GM21529 (cell line): ENCODE measurements around the gene STS.
"Not testable (repeated sequence)": the region's sequence is repeated elsewhere in the genome, so short reads cannot be mapped to it uniquely, and the experiment has no call there.

Experiments used
- ATAC-seq: cut with Tn5 transposase; IDR thresholded peaks from one replicate; pipeline ENCODE4 v1.9.1; 2021; ENCODE audit not compliant: unreplicated experiment

The STS gene

GRCh38 chrX:7178859-7179258, 31.3 kb downstream of the STS start:
- not testable (repeated sequence) for ATAC-seq

DNA sequence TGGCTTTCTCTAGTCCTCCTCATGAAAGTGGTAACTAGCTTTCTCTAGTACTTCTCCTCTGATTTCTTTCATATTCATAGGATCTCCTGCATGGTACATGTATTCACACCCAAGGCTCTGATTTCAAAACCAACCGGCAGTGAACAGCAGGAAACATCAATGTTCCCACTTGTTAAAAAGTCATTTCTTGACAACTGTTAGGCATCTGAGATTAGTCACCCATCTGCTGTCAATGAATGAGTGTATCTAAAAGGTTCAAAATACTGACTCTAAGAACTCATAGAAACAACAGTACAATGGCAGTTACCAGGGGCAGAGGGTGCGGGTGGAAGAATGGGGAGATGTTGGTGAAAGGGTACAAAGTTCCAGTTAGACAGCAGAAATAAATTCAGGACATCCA, 31.9 kb downstream of the STS start:
- no peak for ATAC-seq

DNA sequence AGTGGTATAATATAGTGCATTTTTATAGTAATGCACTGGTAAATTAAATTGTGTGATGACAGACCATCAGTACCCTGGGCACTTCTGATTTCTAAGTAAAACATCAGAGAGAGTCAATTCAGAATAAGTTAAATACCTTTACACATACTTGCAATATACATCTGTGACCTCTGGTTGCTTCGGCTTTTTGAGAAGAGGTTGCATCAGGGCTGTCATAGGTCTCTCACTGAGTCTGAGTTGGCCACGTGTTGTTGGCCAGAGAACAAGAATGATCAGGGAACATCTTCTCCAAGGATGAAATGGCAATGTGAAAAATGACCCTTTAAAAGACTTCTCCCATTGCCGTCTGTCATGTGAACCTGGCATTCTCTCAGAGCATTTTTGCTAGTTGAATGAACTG, 37.3 kb downstream of the STS start:
- no peak for ATAC-seq

GRCh38 chrX:7188672-7189071, 41.2 kb downstream of the STS start:
- no peak for ATAC-seq

DNA sequence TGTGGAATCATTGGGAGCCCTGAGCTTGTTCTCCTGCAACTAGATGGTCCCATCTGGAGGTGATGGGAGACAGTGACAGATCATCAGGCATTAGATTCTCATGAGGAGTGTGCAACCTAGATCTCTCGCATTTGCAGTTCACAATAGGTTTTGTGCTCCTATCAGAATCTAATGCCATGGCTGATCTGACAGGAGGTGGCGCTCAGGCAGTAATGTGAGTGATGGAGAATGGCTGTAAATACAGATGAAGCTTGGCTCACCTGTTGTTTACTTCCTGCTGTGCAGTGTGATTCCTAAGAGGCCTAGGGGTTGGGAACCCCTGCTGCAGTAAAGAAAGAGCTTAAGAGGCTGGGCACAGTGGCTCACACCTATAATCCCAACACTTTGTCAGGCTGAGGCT, 42.6 kb downstream of the STS start:
- ATAC-seq: no peak

DNA sequence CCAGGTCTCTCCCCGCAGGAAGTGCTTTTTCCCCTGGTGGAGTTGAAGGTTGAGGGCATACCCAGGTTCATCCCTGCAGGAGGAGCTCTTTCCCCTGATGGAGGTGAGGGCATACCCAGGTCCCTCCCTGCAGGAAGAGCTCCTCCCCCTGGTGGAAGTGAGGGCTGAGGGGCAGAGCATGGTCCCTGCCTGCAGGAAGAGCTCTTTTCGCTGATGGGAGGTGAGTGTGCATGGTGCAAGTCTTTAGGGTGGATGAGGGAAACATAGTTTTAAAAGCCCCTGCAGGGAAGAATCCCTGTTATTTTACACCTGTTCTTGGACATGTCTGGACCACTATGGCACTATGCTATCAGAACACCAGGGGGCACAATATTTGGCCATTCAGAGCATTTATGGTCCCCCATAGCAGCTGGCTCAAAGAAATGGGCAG, 44.2 kb downstream of the STS start:
- ATAC-seq: peak; percentile 66

DNA sequence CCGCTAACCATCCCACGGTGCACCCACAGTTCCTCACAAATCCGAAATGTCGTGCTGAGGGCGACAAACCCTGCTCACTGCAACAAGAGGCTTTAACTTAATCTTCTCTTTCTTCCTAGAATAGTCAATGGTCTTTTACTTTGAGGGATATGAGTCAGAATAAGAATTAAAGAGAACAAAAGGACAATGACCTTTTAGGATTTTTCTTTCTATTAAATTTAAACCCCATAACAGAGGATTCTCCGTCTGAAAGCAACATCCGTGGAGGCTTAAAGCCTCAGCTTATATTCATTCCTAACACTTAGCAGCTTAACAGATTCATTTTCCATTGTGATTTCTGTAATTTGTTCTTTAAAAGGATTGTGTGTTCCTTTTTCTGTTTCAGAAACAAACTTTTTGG, 45.4 kb downstream of the STS start:
- ATAC-seq: no peak

DNA sequence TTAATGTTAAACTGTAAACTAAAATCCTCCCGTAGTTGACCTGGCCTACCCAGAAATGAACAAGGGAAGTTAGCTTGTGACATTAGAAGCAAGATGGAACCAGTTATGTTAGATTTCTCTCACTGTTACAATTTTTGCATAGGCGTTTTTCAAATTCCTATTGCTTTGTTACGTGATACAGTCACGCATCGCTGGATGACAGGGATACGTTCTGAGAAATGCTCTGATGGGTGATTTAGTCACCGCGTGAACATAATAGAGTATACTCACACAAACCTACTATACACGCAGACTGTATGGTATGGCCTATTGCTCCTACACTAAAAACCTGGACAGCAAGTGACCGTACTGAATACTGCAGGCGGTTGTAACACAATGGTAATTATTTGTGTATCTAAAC, 47.1 kb downstream of the STS start:
- no peak for ATAC-seq
